HG02943 (cell line): ENCODE measurements around the gene TSHZ2.
"Not testable (repeated sequence)": the region's sequence is repeated elsewhere in the genome, so short reads cannot be mapped to it uniquely, and the experiment has no call there.

Experiments used
- ATAC-seq: cut with Tn5 transposase; IDR thresholded peaks from one replicate; pipeline ENCODE4 v1.9.1; 2021; ENCODE audit warnings: mild to moderate bottlenecking, low read depth, moderate library complexity; ENCODE audit not compliant: unreplicated experiment

The TSHZ2 gene

GRCh38 chr20:53463101-53463972 is 491.2 kb downstream of the TSHZ2 start:
- no peak for ATAC-seq

- no peak for ATAC-seq
Measured at GRCh38 chr20:53466279-53466678, 494.1 kb downstream of the TSHZ2 start.

- no peak for ATAC-seq
Measured at GRCh38 chr20:53468587-53468986, 496.4 kb downstream of the TSHZ2 start.

- not testable (repeated sequence) for ATAC-seq
Measured at GRCh38 chr20:53472859-53473258, 500.7 kb downstream of the TSHZ2 start.

- no peak for ATAC-seq
Measured at GRCh38 chr20:53480913-53481312, 508.8 kb downstream of the TSHZ2 start.

DNA sequence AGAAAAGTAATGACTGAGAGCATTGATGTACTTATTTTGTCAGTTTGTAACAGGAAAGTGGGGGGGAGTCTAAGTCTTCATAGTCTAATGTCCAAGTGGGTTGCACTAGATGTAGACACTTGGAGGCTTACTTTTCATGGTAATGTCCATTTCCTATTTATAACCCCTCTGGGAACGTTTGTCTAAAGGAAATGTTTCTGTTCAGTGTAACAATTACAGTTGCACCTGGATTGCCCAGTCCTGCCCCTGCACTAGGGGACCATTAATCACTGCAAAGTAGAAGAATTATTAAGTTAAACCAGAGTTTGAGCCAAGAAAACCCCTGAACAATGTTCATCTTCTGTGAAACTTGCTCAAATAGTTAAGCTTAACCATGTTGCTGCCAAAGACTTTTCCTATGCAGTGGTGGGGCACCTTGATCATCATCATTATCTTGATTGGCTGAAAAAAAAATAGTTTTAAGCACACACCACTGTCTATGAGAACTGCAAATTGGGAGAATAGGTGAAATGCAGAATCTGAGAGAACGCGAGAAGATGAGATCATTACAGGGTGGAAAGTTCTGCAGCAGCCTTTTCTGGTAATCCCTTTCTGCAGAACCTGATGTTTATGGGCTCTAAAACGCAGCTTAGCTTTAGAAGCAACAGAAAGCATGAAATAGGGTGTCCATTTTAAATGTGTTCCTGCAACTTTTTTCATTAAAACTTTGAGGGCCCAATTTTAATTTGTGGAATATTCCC is 515.5 kb downstream of the TSHZ2 start:
- no peak for ATAC-seq

GRCh38 chr20:53488775-53489272 is 516.7 kb downstream of the TSHZ2 start:
- no peak for ATAC-seq

GRCh38 chr20:53489528-53489927 is 517.4 kb downstream of the TSHZ2 start:
- no peak for ATAC-seq

GRCh38 chr20:53490620-53491019 is 518.5 kb downstream of the TSHZ2 start:
- no peak for ATAC-seq

GRCh38 chr20:53491462-53491861 is 519.3 kb downstream of the TSHZ2 start:
- no peak for ATAC-seq

GRCh38 chr20:53492212-53492611 is 520.1 kb downstream of the TSHZ2 start:
- no peak for ATAC-seq

- no peak for ATAC-seq
Measured at GRCh38 chr20:53493311-53493857, 521.2 kb downstream of the TSHZ2 start.

- no peak for ATAC-seq
Measured at GRCh38 chr20:53494753-53495152, 522.6 kb downstream of the TSHZ2 start.

DNA sequence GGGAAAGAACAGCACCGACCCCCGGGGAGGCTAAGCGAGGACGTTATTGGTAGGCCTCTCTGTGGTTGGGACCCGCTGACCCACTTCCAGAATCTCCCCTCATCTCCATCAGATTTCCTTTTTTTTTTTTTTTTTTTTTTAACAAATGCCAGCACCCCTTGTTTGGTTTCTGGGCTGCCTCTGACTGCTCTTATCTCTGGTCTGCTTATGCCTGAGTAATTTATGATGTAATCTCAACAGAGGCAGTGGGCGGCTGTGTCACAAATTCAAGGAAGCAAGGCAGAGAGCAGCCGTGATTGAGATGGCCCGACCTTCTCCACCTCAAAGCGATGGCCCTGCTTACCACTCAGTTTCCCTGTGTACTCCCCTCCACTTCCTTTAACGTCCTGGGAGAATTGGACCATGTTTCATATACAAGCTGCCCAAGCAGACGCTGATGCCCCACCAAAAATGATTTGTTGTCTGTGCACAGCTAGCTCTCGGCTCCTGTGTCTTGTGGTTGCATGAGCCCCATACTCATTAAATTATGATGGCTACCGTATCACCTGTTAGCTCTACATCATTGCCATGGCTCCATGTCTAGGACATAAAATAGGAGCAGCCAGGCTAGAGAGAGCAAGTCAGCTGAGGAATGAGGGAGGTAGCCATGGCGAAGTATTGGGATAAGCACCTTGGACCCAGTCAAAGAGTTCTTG is 523.4 kb downstream of the TSHZ2 start:
- no peak for ATAC-seq

- ATAC-seq: no peak
Measured at GRCh38 chr20:53497246-53497645, 525.1 kb downstream of the TSHZ2 start.

GRCh38 chr20:53498341-53498740 is 526.2 kb downstream of the TSHZ2 start:
- no peak for ATAC-seq

DNA sequence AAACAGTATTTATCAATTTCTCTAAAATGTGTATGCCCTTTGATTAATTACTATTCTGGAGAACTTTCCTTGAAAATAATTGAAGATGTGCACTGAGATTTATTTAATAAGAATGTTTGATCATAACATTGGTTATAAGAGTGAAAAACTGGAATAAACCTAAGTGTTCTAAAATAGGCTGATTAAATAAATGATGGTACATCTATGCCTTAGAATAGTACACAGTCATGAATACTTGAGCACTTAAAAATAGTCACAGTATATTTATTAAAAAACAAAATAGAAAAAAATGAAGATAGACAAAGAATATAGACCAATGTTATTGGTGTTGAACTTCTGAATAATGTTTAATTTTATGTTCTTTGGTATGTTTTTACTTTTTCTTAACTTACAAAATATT is 528.5 kb downstream of the TSHZ2 start:
- no peak for ATAC-seq

GRCh38 chr20:53502820-53503219 is 530.7 kb downstream of the TSHZ2 start:
- ATAC-seq: no peak

- no peak for ATAC-seq
Measured at GRCh38 chr20:53503517-53503919, 531.4 kb downstream of the TSHZ2 start.

DNA sequence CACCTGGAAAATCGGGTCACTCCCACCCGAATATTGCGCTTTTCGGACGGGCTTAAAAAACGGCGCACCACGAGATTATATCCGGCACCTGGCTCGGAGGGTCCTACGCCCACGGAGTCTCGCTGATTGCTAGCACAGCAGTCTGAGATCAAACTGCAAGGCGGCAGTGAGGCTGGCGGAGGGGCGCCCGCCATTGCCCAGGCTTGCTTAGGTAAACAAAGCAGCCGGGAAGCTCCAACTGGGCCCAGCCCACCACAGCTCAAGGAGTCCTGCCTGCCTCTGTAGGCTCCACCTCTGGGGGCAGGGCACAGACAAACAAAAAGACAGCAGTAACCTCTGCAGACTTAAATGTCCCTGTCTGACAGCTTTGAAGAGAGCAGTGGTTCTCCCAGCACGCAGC is 531.9 kb downstream of the TSHZ2 start:
- not testable (repeated sequence) for ATAC-seq

- ATAC-seq: no peak
Measured at GRCh38 chr20:53510262-53510661, 538.1 kb downstream of the TSHZ2 start.
